ENCODE measurements around the gene KLHL36.

The KLHL36 gene

GRCh38 chr16:84607694-84608093, 40.6 kb upstream of the KLHL36 start:
- Histone ChIP-seq H3K4me3 (ENCODE audit: low read length) (no peak overlapping the region), H3K4me1 (ENCODE audit: control insufficient read depth, insufficient read depth, low read length) (peaks cover 4% of the 10 kb centered on the region), H3K36me3 (ENCODE audit: control insufficient read depth, insufficient read depth, low read length) (0 out of 2 replicates have a peak, but pooled peaks cover 2% of the 10 kb centered on the region), H3K27ac (ENCODE audit: low read length) (no peak overlapping the region), H3K9me3 (ENCODE audit: control insufficient read depth, insufficient read depth, low read length) (no peaks in the 10 kb centered on the region), H3K27me3 (ENCODE audit: control insufficient read depth, insufficient read depth, low read length) (no peaks in the 10 kb centered on the region)
- no CpG with 5 or more reads among the region's 7 CpGs for WGBS (ENCODE audit: insufficient coverage, insufficient read length)
- DNase-seq (ENCODE audit: low read depth, low spot score) = no peak

- peaks cover 4% of the 10 kb centered on the region for H3K4me1 ChIP-seq (ENCODE audit: control insufficient read depth, insufficient read depth, low read length)
- DNase-seq (ENCODE audit: low read depth, low spot score) = no peak
- H3K27me3 ChIP-seq (ENCODE audit: control insufficient read depth, insufficient read depth, low read length) = no peaks in the 10 kb centered on the region
- H3K27ac ChIP-seq (ENCODE audit: low read length) = no peak overlapping the region
- H3K36me3 ChIP-seq (ENCODE audit: control insufficient read depth, insufficient read depth, low read length) = peaks cover 4% of the 10 kb centered on the region; the same call in 1 of the 2 replicates
- no peak overlapping the region for H3K4me3 ChIP-seq (ENCODE audit: low read length)
- H3K9me3 ChIP-seq (ENCODE audit: control insufficient read depth, insufficient read depth, low read length) = no peaks in the 10 kb centered on the region
- WGBS (ENCODE audit: insufficient coverage, insufficient read length) = no CpG with 5 or more reads among the region's 6 CpGs
Measured at GRCh38 chr16:84608282-84608681, 40.0 kb upstream of the KLHL36 start.

- no peak overlapping the region for H3K4me3 ChIP-seq (ENCODE audit: low read length)
- no peak for DNase-seq (ENCODE audit: low read depth, low spot score)
- WGBS (ENCODE audit: insufficient coverage, insufficient read length) = no CpG with 5 or more reads among the region's 6 CpGs
- no peaks in the 10 kb centered on the region for H3K27me3 ChIP-seq (ENCODE audit: control insufficient read depth, insufficient read depth, low read length)
- no peaks in the 10 kb centered on the region for H3K9me3 ChIP-seq (ENCODE audit: control insufficient read depth, insufficient read depth, low read length)
- peaks cover 5% of the 10 kb centered on the region; the same call in 1 of the 2 replicates for H3K36me3 ChIP-seq (ENCODE audit: control insufficient read depth, insufficient read depth, low read length)
- no peaks in the 10 kb centered on the region for H3K4me1 ChIP-seq (ENCODE audit: control insufficient read depth, insufficient read depth, low read length)
- no peak overlapping the region for H3K27ac ChIP-seq (ENCODE audit: low read length)
Measured at GRCh38 chr16:84609563-84610177, 38.6 kb upstream of the KLHL36 start.

- Histone ChIP-seq H3K4me3 (ENCODE audit: low read length) (no peak overlapping the region), H3K27me3 (ENCODE audit: control insufficient read depth, insufficient read depth, low read length) (no peaks in the 10 kb centered on the region), H3K36me3 (ENCODE audit: control insufficient read depth, insufficient read depth, low read length) (peaks cover 5% of the 10 kb centered on the region; the same call in 1 of the 2 replicates), H3K27ac (ENCODE audit: low read length) (no peak overlapping the region), H3K4me1 (ENCODE audit: control insufficient read depth, insufficient read depth, low read length) (peaks cover 2% of the 10 kb centered on the region; the same call in 1 of the 2 replicates), H3K9me3 (ENCODE audit: control insufficient read depth, insufficient read depth, low read length) (no peaks in the 10 kb centered on the region)
- no CpG with 5 or more reads among the region's 1 CpG for WGBS (ENCODE audit: insufficient coverage, insufficient read length)
- DNase-seq (ENCODE audit: low read depth, low spot score) = no peak
Measured at GRCh38 chr16:84610376-84610775, 37.9 kb upstream of the KLHL36 start.

- Histone ChIP-seq H3K36me3 (ENCODE audit: control insufficient read depth, insufficient read depth, low read length) (peaks cover 5% of the 10 kb centered on the region; the same call in 1 of the 2 replicates), H3K4me1 (ENCODE audit: control insufficient read depth, insufficient read depth, low read length) (peaks cover 4% of the 10 kb centered on the region; the same call in 1 of the 2 replicates), H3K4me3 (ENCODE audit: low read length) (no peak overlapping the region), H3K27me3 (ENCODE audit: control insufficient read depth, insufficient read depth, low read length) (no peaks in the 10 kb centered on the region), H3K27ac (ENCODE audit: low read length) (no peak overlapping the region), H3K9me3 (ENCODE audit: control insufficient read depth, insufficient read depth, low read length) (no peaks in the 10 kb centered on the region)
- WGBS (ENCODE audit: insufficient coverage, insufficient read length) = no CpG with 5 or more reads among the region's 4 CpGs
- DNase-seq (ENCODE audit: low read depth, low spot score) = no peak
Measured at GRCh38 chr16:84611041-84611440, 37.3 kb upstream of the KLHL36 start.

GRCh38 chr16:84612686-84613085, 35.6 kb upstream of the KLHL36 start:
- Histone ChIP-seq H3K27ac (ENCODE audit: low read length) (no peak overlapping the region), H3K36me3 (ENCODE audit: control insufficient read depth, insufficient read depth, low read length) (peaks cover 2% of the 10 kb centered on the region; the same call in 1 of the 2 replicates), H3K27me3 (ENCODE audit: control insufficient read depth, insufficient read depth, low read length) (no peaks in the 10 kb centered on the region), H3K4me3 (ENCODE audit: low read length) (no peak overlapping the region), H3K4me1 (ENCODE audit: control insufficient read depth, insufficient read depth, low read length) (peaks cover 4% of the 10 kb centered on the region; the same call in 1 of the 2 replicates), H3K9me3 (ENCODE audit: control insufficient read depth, insufficient read depth, low read length) (no peaks in the 10 kb centered on the region)
- DNase-seq (ENCODE audit: low read depth, low spot score) = no peak
- no CpG with 5 or more reads among the region's 7 CpGs for WGBS (ENCODE audit: insufficient coverage, insufficient read length)

GRCh38 chr16:84613408-84614072, 34.8 kb upstream of the KLHL36 start:
- H3K36me3 ChIP-seq (ENCODE audit: control insufficient read depth, insufficient read depth, low read length) = peaks cover 2% of the 10 kb centered on the region; the same call in 1 of the 2 replicates
- H3K27ac ChIP-seq (ENCODE audit: low read length) = no peak overlapping the region

GRCh38 chr16:84614073-84614459, 34.2 kb upstream of the KLHL36 start:
- no peaks in the 10 kb centered on the region for H3K9me3 ChIP-seq (ENCODE audit: control insufficient read depth, insufficient read depth, low read length)
- H3K27me3 ChIP-seq (ENCODE audit: control insufficient read depth, insufficient read depth, low read length) = no peaks in the 10 kb centered on the region
- no CpG with 5 or more reads among the region's 12 CpGs for WGBS (ENCODE audit: insufficient coverage, insufficient read length)
- peaks cover 2% of the 10 kb centered on the region; the same call in 1 of the 2 replicates for H3K36me3 ChIP-seq (ENCODE audit: control insufficient read depth, insufficient read depth, low read length)
- no peak overlapping the region for H3K27ac ChIP-seq (ENCODE audit: low read length)
- no peak overlapping the region for H3K4me3 ChIP-seq (ENCODE audit: low read length)
- H3K4me1 ChIP-seq (ENCODE audit: control insufficient read depth, insufficient read depth, low read length) = peaks cover 4% of the 10 kb centered on the region; the same call in 1 of the 2 replicates
- DNase-seq (ENCODE audit: low read depth, low spot score) = no peak

More at GRCh38 chr16:84613408-84614072, 34.8 kb upstream of the KLHL36 start:
- DNase-seq (ENCODE audit: low read depth, low spot score) = no peak
- Histone ChIP-seq H3K4me3 (ENCODE audit: low read length) (no peak overlapping the region), H3K27me3 (ENCODE audit: control insufficient read depth, insufficient read depth, low read length) (no peaks in the 10 kb centered on the region), H3K4me1 (ENCODE audit: control insufficient read depth, insufficient read depth, low read length) (peaks cover 4% of the 10 kb centered on the region; the same call in 1 of the 2 replicates), H3K9me3 (ENCODE audit: control insufficient read depth, insufficient read depth, low read length) (no peaks in the 10 kb centered on the region)
- no CpG with 5 or more reads among the region's 7 CpGs for WGBS (ENCODE audit: insufficient coverage, insufficient read length)

- peaks cover 2% of the 10 kb centered on the region; the same call in 1 of the 2 replicates for H3K36me3 ChIP-seq (ENCODE audit: control insufficient read depth, insufficient read depth, low read length)
- peaks cover 4% of the 10 kb centered on the region; the same call in 1 of the 2 replicates for H3K4me1 ChIP-seq (ENCODE audit: control insufficient read depth, insufficient read depth, low read length)
- no peaks in the 10 kb centered on the region for H3K27me3 ChIP-seq (ENCODE audit: control insufficient read depth, insufficient read depth, low read length)
- H3K9me3 ChIP-seq (ENCODE audit: control insufficient read depth, insufficient read depth, low read length) = no peaks in the 10 kb centered on the region
- DNase-seq (ENCODE audit: low read depth, low spot score) = no peak
- H3K27ac ChIP-seq (ENCODE audit: low read length) = no peak overlapping the region
- H3K4me3 ChIP-seq (ENCODE audit: low read length) = no peak overlapping the region
- WGBS (ENCODE audit: insufficient coverage, insufficient read length) = no CpG with 5 or more reads among the region's 3 CpGs
Measured at GRCh38 chr16:84614623-84614967, 33.7 kb upstream of the KLHL36 start.

GRCh38 chr16:84614968-84615813, 33.1 kb upstream of the KLHL36 start:
- no peak for DNase-seq (ENCODE audit: low read depth, low spot score)
- no peak overlapping the region for H3K27ac ChIP-seq (ENCODE audit: low read length)
- no peak overlapping the region for H3K4me3 ChIP-seq (ENCODE audit: low read length)
- peaks cover 4% of the 10 kb centered on the region; the same call in 1 of the 2 replicates for H3K4me1 ChIP-seq (ENCODE audit: control insufficient read depth, insufficient read depth, low read length)
- no CpG with 5 or more reads among the region's 20 CpGs for WGBS (ENCODE audit: insufficient coverage, insufficient read length)
- H3K36me3 ChIP-seq (ENCODE audit: control insufficient read depth, insufficient read depth, low read length) = peaks cover 2% of the 10 kb centered on the region; the same call in 1 of the 2 replicates
- H3K27me3 ChIP-seq (ENCODE audit: control insufficient read depth, insufficient read depth, low read length) = no peaks in the 10 kb centered on the region
- H3K9me3 ChIP-seq (ENCODE audit: control insufficient read depth, insufficient read depth, low read length) = no peaks in the 10 kb centered on the region

Measured in iPS DF 6.9 (cell line).